ENCODE results near the gene TSPEAR.
"Not testable (repeated sequence)": the region's sequence is repeated elsewhere in the genome, so short reads cannot be mapped to it uniquely, and the experiment has no call there.

The TSPEAR gene

GRCh38 chr21:44701023-44701400 is 10.4 kb downstream of the TSPEAR start:
- DNase-seq = no peak

DNA sequence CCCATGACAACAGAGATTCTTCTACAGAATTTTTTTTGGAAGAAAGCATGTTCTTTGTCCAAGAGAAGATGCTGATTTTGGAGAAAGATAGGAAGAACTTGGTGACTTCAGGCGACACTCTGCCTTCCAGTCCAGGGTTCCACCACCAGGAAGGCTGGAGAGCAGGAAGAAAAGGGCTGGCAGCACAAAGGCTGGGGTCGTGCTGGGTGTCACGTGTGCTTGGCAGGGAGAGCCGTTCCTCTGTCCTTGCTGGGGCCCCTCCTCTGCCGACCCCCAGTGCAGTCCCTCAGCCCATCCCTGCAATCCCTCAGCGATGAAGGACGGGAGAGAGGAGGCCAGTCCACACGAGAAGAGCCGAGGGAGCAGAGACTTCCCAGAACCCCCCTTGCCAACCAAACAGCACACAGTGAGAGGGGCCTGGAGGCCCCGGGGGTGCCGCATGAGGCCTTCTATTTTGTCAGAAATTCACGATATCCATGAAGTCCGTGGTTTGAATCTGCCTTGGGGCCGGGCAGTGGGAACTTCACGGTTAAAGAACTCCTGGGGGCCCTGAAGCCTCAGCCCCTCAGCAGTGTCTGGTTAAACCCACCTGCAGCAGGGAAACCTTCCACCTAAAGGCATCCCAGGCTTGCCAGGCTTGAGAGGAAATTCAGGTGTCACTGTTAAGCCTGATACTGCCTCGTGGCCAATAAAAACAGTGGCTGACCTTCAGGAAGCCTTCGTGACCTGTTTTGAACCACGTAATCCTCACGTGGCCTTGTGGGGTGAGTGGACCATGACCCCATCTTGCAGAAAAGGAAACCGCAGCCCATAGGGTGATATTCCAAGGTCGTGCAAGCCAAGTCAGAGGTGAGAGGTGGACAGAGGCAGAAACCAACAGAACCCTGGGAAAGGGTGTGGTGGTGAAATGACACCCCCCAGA is 11.0 kb downstream of the TSPEAR start:
- no peak for DNase-seq

DNA sequence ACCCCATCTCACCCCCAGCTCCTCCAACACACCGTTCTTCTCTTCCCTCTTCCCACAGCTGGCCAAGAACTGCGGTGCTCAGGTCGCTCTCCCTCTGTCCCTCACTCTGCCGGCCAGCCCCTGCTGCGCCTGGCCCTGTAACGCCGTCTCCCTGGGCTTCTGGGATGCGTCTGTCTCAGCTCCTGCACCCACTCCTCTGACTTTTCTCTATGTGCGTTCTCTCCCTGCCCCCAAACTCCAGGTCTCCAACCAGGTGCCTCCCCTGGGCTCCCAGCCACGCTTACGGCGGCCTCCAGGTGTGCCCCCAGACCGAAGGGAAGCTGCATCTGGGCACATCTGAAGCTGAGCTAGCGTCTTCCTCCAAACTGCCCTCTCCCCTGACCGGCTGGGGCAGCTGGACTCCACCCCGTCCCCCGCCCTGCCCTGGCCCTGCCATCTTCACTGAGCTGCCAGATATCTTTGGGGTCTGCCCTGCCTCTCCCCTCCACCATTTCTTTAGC is 11.8 kb downstream of the TSPEAR start:
- no peak for DNase-seq

GRCh38 chr21:44697811-44698734 is 13.3 kb downstream of the TSPEAR start:
- no peak for DNase-seq

DNA sequence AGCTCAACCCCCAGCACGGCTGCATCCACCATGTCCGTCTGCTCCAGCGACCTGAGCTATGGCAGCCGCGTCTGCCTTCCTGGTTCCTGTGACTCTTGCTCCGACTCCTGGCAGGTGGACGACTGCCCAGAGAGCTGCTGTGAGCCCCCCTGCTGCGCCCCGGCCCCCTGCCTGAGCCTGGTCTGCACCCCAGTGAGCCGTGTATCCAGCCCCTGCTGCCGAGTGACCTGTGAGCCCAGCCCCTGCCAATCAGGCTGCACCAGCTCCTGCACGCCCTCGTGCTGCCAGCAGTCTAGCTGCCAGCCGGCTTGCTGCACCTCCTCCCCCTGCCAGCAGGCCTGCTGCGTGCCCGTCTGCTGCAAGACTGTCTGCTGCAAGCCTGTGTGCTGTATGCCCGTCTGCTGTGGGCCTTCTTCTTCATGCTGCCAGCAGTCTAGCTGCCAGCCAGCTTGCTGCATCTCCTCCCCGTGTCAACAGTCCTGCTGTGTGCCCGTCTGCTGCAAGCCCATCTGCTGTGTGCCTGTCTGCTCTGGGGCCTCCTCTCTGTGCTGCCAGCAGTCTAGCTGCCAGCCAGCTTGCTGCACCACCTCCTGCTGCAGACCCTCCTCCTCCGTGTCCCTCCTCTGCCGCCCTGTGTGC is 14.1 kb downstream of the TSPEAR start, which contains the start of gene KRTAP10-12:
Gene KRTAP10-12 (plus strand): TSS at position 1 of the 639 bp plus-strand sequence. CDS start 30 bp downstream, at position 31.
- DNase-seq = not testable (repeated sequence)

- DNase-seq = no peak
Observed at GRCh38 chr21:44696572-44696971, 14.8 kb downstream of the TSPEAR start.

- DNase-seq = no peak
Observed at GRCh38 chr21:44695641-44696040, 15.7 kb downstream of the TSPEAR start.

DNA sequence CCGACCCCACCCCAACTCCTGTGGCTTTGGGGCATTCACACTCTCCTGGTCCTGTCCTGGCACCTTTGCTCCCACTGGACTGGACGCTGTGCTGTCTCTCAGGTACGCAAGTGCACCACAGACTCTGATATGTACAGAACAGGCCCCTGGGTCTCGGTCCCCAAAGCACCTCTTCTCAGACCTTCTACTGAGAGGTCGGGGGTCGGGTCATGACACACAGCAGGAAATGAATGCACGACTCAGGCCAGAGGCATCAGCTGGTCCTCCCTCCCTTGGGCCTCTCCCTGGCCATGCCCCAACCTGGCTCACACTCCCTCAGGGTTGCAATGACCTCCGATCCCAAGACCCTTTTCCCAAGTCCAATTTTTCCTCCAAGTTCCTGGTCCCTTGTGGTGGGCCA is 16.2 kb downstream of the TSPEAR start:
- DNase-seq = no peak

DNA sequence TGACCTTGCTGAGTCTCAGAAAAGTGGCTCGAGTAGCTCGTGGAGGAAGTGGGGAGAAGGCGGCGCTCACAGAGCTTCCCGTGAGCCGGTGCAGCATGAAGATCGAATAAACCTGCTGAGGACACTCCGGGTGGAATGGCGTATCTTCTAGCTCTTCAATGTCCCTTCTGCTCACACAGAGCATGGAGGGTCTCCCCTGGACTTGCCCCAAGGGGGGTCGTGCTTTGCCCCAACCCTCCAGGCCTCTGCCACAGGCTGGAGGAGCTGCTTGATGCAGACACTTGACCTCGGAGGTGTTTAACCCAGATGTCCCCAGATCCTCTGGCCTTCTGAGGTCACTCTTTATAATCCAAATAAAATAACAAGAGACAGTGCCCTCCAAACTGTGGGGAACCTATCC is 16.6 kb downstream of the TSPEAR start:
- no peak for DNase-seq

GRCh38 chr21:44692798-44693512 is 18.4 kb downstream of the TSPEAR start:
- no peak for DNase-seq

DNA sequence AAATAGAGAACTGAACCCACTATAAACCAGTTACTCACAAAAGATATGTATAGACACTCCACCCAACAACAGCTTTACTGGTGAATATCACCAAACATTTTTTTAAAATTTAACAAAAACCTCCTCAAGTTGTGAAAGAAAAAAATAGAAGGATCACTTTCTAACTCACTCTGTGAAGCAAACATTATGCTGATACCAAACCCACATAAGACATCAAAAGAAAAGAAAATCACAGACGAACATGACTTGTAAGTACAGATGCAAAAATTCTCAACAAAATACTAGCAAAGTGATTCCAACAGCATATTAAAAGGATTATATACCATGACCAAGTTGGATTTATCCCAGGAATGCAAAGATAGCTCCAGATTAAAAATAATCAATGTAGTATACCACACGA is 19.7 kb downstream of the TSPEAR start:
- no peak for DNase-seq

- DNase-seq = not testable (repeated sequence)
Observed at GRCh38 chr21:44689740-44690139, 21.6 kb downstream of the TSPEAR start.

DNA sequence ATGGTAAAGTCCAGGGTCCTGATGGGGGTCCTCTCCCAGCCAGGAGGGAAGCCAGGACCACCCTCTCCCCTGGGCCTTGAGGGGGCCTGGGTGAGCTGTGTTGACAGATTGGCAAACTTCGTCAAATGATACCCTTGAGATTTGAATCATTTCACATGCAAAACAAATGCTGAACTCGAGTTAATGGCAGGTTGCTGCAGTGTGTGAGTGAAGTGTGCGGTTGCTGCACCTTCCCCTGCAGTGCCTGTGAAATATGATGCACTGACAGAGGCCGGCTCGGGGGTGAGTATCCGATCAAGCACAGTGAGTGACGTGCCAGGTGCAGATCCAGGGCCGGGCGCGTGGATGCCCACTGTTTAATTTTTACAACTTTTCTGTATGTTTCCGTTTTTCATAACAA is 23.7 kb downstream of the TSPEAR start:
- DNase-seq = no peak

DNA sequence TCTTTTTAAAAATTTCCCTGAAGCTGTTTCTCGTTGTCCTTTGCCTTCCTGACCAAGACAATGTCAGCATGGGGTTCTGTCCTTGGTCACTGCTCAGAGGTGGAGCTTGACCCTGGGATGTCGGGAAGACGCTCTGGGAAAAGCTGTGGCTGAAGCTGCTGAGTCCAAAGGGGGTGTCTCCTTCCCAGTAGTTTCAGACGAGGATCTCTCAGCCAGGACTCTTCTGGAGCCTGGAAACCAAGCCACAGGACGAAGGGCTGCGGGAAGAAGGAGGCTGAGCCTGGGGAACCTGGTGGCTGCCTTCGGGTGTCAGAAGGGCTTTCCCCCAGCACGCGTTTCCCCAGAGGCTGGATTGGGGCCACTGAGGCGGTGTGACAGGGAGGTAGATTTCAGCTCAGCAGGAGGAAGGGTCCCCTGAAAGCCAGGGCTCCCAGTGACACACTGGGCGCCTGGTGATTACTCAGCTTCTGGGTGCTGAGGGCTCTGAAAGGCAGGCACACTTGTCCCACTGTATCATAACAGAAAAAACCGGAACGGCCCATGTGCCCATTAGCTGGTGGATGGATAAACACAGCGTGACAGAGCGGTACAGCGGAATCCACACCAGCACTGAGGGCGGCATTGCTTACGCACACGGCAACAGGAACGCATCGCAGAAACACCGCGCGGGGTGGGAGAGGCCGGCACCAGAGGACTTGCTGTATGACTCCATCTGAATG is 24.4 kb downstream of the TSPEAR start:
- no peak for DNase-seq

DNA sequence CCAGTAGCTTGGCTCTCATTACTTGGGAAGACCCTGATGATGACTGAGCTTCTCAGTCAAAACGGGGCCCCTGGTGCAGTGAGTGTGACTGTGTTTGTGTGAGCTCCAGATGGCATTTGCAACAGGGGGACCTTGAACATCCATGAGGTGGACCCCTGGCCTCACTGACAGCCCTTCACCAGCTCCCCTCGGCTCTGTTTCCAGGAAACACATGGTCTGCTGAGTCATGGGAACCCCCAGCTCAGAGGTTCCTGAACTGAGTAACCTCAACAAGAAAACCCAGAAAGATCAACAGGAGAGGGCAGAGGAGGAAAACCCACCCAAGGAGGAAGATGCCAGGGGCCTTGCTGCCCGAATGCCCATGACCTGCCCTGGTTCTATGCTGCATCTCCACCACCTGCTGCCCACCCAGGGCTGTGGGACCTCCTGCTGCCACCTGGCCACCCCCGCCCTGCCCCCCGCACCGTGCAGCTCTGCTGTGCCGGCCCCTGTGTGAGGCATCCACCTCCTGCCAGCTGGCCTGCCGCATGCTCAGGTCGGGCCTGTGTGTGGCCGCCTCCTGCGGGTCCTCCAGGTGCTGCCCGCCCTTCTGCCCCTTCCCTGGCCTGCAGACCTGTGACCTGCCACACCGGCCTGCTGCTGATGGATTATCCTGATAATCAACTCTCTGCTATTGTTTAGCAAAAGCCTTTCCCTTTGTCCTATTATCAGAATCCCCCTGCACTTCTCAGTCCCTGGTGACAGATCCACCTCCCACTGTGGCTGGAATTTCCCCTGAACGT is 25.2 kb downstream of the TSPEAR start:
- no peak for DNase-seq

DNA sequence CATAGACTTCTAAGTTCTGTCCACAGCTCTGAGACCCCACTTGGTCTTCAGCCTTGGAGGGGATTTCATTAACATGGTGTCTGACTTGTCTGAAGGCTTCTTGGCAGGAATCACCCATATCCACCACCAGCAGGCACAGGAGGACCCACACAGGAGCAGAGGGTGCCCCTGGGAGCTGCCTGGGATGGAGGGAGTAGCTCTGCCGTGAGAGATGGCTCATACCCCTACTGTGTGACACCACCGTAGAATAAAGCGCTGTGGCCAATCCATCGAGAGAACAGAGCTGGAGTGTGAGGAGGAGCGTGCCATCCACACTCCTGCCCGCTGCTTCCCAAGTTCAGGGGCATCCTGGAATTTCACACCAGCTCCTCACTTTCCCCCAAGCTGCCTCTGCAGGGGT is 26.3 kb downstream of the TSPEAR start:
- not testable (repeated sequence) for DNase-seq

DNA sequence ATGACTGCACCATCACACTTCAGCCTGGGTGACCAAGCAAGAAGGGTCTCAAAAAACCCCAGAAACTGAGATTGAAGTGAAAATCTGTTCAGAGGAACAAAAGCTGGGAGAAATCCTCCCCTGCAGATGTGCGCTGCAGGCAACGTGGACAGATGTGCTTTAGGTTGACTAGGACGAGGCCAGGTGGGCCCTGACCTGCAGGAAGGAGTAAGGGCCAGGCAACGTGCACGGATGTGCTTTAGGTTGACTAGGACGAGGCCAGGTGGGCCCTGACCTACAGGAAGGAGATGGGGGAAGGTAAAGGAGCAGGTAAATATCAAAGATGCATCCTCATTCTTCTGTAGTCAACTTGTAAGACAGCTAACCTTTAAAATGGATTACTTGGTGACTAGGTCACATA is 26.9 kb downstream of the TSPEAR start:
- DNase-seq = no peak

DNA sequence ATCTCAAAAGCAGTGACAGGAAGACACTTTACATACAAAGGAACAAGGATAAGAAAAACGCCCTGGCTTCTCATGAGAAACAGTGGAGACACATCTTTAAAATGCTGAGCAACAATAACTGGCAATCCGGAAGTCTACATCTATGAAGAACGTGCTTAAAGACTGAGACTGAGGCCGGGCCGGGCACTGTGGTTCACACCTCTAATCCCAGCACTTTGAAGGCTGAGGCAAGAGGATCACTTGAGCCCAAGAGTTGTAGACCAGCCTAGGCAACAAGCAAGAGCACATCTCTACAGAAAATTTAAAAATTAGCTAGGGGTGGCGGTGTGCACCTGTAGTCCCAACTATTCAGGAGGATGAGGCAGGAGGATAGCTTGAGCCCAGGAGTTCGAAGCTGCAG is 27.3 kb downstream of the TSPEAR start:
- no peak for DNase-seq

- DNase-seq = no peak
Observed at GRCh38 chr21:44682580-44683151, 28.7 kb downstream of the TSPEAR start.

GRCh38 chr21:44681861-44682579 is 29.4 kb downstream of the TSPEAR start, which contains the start of gene KRTAP12-1:
Gene KRTAP12-1 (minus strand): TSS chr21:44682163. CDS start chr21:44682123, 40 bp downstream.
- no peak for DNase-seq
